ENCODE measurements around the gene SPOCK2.

DNA sequence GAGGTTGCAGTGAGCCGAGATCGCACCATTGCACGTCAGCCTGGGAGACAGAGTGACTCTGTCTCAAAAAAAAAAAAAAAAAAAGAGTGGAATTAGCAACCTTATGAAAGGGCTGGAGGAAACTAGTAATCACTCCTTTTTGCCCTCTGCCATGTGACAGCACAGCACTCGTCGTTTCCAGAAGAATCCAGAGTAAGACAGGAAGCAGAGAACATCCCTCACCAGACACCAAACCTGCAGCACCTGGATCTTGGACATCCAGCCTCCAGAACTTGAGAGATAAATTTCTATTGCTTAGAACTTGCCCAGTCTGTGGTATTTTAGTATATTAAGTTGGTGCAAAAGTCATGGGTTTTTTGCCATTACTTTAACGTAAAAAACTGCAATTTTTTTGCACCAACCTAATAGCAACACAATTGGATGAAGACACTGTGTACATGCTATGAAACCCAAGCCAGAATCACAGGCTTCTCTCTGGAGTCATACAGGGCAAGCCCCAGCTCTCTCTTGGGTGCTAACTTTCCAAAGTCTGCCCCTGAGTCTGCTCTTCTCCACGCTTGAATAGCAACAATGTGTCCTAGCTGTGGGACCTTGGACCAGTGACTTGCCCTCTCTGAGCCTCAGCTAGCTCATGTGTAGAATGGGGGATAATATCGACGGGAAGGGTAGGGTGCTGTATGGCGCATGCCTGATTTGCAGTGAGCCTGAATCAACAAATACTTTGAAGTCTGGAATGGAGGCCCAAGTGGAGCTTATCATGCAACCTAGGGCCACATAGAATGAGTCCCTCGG, 69.1 kb downstream of the SPOCK2 start:
- TF ChIP-seq EZH2phosphoT487 (IDR thresholded peaks at IDR 0.05; ENCODE audit: borderline replicate concordance, low read depth, low read length) (no peak), CTCF (conservative IDR thresholded peaks at IDR 0.05; ENCODE audit: low read length) (no peak)

All from OCI-LY7 (cell line).